ENCODE data around the gene DHPS.
A peak's percentile ranks its signal among the peaks of the same experiment; 100 is the strongest.
"Not testable (repeated sequence)": the region's sequence is repeated elsewhere in the genome, so short reads cannot be mapped to it uniquely, and the experiment has no call there.

Gene DHPS

DNA sequence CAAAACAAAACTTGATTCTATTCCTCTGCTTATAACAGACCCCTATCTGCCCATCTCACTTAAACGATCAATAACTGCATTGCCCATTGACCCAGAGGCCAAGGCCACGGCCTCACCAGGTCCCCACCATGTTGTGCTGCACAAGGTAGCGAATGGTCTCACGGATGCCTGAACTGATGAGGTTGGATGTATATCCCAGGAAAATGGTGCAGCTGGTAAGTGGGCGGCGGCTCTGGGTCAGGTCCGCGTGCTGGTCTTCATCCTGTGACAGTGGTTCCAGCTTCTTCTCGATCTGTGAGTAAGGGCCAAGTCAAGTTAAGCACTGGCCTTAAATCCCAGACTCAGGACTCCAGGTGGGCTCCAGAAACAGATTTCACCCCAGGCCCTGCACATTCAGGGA is 1.6 kb downstream of the DHPS start:
- TF ChIP-seq, protein P1, sequence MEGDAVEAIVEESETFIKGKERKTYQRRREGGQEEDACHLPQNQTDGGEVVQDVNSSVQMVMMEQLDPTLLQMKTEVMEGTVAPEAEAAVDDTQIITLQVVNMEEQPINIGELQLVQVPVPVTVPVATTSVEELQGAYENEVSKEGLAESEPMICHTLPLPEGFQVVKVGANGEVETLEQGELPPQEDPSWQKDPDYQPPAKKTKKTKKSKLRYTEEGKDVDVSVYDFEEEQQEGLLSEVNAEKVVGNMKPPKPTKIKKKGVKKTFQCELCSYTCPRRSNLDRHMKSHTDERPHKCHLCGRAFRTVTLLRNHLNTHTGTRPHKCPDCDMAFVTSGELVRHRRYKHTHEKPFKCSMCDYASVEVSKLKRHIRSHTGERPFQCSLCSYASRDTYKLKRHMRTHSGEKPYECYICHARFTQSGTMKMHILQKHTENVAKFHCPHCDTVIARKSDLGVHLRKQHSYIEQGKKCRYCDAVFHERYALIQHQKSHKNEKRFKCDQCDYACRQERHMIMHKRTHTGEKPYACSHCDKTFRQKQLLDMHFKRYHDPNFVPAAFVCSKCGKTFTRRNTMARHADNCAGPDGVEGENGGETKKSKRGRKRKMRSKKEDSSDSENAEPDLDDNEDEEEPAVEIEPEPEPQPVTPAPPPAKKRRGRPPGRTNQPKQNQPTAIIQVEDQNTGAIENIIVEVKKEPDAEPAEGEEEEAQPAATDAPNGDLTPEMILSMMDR (IDR thresholded peaks at IDR 0.05; ENCODE audit: low read depth, low read length) = no peak
- no peak overlapping the region for H3K4me3 ChIP-seq (ENCODE audit: low read depth, low read length)

DNA sequence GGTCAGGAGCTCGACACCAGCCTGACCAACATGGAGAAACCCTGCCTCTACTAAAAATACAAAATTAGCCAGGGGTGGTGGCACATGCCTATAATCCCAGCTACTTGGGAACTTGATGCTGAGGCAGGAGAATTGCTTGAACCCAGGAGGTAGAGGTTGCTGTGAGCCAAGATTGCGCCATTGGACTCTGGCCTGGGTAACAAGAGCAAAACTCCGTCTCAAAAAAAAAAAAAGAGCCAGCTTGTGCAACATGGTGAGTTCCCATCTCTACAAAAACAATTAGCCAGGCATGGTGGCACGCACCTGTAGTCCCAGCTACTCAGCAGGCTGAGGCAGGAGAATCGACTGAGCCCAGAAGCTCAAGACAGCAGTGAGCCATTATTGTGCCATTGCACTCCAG is 3.6 kb downstream of the DHPS start:
- H3K4me3 ChIP-seq (ENCODE audit: low read depth, low read length) = not testable (repeated sequence)

DNA sequence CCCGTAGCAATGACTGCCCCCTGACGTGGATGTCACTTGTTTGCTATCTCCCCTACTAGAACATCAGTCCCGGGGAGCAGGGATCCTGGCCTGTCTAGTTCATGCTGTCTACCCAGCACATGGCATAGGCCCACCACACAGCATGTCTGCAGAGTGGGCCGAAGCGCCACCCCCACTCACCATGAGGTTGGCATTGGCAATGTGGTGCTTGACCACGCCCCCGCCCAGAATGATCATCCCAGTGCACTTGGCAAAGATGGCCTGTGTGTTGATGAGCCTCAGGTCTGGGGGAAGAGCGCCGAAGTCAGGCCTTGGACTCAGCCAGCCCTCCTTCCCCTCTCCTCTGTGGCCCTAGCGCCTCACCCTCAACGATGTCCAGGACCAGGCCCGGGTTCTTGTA is 4.8 kb downstream of the DHPS start:
- no peak overlapping the region for H3K4me3 ChIP-seq (ENCODE audit: low read depth, low read length)
- TF ChIP-seq, protein P1 (IDR thresholded peaks at IDR 0.05; ENCODE audit: low read depth, low read length) = no peak

DNA sequence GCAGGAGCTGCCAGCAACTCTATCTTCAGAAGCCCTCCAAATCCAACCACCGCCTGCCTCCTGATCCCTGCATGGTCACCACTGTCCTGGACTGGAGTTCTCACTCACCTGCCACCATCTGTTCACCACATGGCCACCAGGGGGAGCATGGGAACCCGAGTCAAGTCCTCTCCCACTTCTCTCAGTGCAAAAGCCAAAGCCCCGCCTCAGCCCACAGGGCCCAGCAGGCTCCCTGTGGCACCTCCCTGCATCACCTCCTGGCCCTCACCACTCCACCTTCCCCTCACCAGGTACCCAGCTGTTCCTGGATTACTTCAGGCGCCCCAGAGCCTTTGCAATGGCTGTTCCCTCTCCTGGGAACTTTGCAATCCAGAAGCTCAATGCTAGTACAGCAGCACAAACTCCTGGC is 5.3 kb downstream of the DHPS start:
- TF ChIP-seq, protein P1 (IDR thresholded peaks at IDR 0.05; ENCODE audit: low read depth, low read length) = peak; percentile 87
- no peak overlapping the region for H3K4me3 ChIP-seq (ENCODE audit: low read depth, low read length)

DNA sequence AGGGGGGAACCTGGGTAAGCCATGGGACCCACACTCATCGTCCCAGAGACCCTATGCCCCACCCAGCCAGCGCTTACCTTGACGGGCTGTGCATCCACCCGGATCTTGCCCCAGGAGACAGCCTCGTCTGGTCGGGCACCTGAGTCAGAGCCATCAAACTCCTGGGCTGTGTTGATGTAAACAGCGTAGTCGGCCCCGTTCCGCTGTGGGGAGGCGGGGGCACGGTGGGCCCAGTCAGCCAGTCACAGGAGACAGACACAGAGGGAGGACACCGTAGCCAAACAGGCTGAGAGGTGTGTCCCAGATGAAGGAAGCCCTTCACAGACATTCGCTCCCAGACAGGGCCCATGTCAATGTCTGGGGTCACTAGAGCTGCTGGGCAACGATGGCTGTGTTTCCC is 5.7 kb downstream of the DHPS start:
- TF ChIP-seq, protein P1 (IDR thresholded peaks at IDR 0.05; ENCODE audit: low read depth, low read length) = no peak
- H3K4me3 ChIP-seq (ENCODE audit: low read depth, low read length) = no peak overlapping the region

DNA sequence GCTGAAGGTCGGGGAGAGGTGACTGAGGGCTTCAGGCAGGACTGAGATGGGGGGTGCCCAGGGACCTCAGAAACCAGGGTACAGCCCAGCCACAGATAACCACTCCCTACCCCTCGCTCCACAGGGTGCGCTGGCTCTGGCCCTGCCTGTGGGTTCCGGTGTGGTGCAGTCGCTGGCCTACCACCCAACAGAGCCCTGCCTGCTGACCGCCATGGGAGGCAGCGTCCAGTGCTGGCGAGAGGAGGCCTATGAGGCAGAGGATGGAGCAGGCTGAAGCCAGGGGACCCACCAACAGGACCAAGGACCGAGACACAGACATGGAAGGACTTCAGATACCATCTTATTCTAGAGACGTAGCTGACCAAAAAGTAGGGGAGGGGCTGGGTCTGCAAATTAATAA is 6.3 kb downstream of the DHPS start:
- TF ChIP-seq, protein P1 (IDR thresholded peaks at IDR 0.05; ENCODE audit: low read depth, low read length) = no peak
- no peak overlapping the region for H3K4me3 ChIP-seq (ENCODE audit: low read depth, low read length)

DNA sequence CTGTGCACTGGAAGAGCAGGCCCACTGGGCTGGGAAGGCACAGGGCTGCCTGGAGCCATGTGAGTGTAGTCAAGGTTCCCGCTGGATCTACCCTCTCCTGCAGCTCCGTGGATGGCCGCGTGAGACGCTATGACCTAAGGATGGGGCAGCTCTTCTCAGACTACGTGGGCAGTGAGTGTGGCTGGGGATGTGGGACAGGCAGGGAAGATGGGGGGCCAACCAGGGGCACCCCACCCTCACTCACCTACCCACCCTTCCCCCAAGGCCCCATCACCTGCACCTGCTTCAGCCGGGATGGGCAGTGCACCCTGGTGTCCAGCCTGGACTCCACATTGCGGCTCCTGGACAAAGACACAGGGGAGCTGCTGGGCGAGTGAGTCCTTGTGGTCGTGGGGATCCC is 8.9 kb downstream of the DHPS start:
- no peak overlapping the region for H3K4me3 ChIP-seq (ENCODE audit: low read depth, low read length)
- TF ChIP-seq, protein P1 (IDR thresholded peaks at IDR 0.05; ENCODE audit: low read depth, low read length) = no peak

DNA sequence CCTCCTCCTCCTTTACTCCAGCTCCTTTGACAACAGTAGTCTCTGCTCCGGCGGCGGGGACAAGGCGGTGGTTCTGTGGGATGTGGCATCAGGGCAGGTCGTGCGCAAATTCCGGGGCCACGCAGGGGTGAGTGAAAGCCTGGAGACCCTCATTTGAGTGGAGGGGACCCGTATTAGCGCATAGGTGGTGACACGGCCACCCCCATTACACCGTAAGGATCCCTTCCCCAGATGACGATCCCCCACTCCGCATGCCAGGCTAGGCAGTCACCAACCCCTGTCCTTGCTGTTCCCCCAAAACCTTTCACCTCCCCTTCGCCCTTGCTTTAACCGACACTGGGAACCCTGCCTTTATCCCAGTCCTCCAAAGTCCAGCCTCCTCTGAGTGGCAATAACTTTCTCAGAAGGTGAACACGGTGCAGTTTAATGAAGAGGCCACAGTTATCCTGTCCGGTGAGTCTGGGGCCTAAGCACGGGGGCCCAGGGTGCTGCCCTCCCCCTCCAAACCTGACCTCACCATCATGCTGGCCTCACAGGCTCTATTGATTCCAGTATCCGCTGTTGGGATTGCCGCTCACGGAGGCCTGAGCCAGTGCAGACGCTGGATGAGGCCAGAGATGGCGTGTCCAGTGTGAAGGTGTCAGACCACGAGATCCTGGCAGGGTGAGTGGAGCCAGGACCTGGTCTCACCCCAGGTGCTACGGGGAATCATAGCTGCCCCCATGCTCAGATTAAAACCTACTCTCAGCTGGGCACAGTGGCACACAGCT is 11.3 kb downstream of the DHPS start:
- H3K4me3 ChIP-seq (ENCODE audit: low read depth, low read length) = peak overlapping the region; percentile 95
- TF ChIP-seq, protein P1 (IDR thresholded peaks at IDR 0.05; ENCODE audit: low read depth, low read length) = no peak

All from WI38 (cell line).